Posterior cingulate gyrus (tissue), 11 donors: ENCODE measurements around the gene HTR3C.

Experiments used
- DNase-seq, 10 donors: peaks; one replicate each; pipeline versions ENCODE4 v3.0.0 to v3.0.0-alpha.2; 2020 to 2021; ENCODE audit warnings: mixed read lengths in 3 of 10
- intact Hi-C: fragments of 100-400 bp; cut with DNase I; formaldehyde crosslinking; loops from one replicate; pipeline ENCODE4 v1.15.1; 2023

Gene HTR3C

GRCh38 chr3:184082034-184082433 is 29.2 kb downstream of the HTR3C start:
- intact Hi-C loops, result no loop called here
- DNase-seq, result peak in 1 of 10 donors; percentile 55

GRCh38 chr3:184082465-184082864 is 29.6 kb downstream of the HTR3C start:
- intact Hi-C loops, result no loop called here
- no peak for DNase-seq

GRCh38 chr3:184085389-184085852 is 32.6 kb downstream of the HTR3C start:
- intact Hi-C loops, result no loop called here
- DNase-seq, result no peak

- intact Hi-C loops, result no loop called here
These were observed 39.4 kb downstream of the HTR3C start for GRCh38 chr3:184092199-184092598.

GRCh38 chr3:184096811-184097383 is 44.0 kb downstream of the HTR3C start, which contains the start of gene HTR3E:
TSS of gene HTR3E (plus strand) at chr3:184097064. CDS start at chr3:184097530, 466 bp downstream.
- DNase-seq, result no peak
- intact Hi-C loops, result no loop called here

More at GRCh38 chr3:184092199-184092598, 39.4 kb downstream of the HTR3C start:
- no peak for DNase-seq

GRCh38 chr3:184097556-184097955 is 44.7 kb downstream of the HTR3C start:
- no peak for DNase-seq
- intact Hi-C loops, result no loop called here

GRCh38 chr3:184099806-184100686 is 47.2 kb downstream of the HTR3C start:
- intact Hi-C loops, result no loop called here

More at GRCh38 chr3:184099806-184100686, 47.2 kb downstream of the HTR3C start:
- no peak for DNase-seq
